Measurements from ENCODE around the gene CAPRIN1.
A peak's percentile ranks its signal among the peaks of the same experiment; 100 is the strongest.
"Not testable (repeated sequence)": the region's sequence is repeated elsewhere in the genome, so short reads cannot be mapped to it uniquely, and the experiment has no call there.

Gene CAPRIN1

DNA sequence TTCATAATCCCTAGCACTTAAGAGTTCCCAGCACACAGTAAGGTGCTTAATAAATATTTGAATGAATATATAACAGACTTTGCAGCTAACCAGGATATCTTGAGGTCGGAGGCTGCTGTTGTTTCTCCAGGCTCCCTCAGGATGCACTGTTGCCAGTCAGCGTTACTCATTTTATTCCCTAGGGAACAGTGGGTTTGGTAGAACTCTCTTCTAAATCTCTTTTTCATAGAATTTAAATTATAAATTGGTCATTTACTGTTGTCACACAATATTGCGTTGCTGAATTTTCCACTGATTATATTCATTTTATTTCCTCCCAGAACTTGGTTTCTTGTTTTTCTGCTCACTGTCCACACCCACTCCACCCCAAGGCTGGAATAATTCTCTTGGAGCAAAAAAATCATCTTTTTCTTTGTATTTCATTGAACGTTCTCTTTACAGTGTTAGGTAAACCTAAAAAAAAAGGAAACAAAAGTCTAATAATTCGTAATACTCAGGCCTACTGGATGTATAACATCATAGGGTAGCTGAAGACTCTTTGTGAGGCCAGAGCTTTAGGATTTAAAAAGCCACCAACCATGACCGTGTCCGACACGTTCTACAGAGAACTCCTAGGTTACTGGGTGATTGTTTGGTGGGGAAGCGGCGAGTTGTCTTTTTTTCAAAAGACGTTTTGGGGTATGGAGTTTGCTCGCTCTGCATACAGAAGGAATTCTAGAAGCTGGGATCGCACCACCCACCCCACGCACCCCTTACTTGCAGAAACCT, 766 bp upstream of the CAPRIN1 start:
- DNase-seq, result peak; percentile 48

DNA sequence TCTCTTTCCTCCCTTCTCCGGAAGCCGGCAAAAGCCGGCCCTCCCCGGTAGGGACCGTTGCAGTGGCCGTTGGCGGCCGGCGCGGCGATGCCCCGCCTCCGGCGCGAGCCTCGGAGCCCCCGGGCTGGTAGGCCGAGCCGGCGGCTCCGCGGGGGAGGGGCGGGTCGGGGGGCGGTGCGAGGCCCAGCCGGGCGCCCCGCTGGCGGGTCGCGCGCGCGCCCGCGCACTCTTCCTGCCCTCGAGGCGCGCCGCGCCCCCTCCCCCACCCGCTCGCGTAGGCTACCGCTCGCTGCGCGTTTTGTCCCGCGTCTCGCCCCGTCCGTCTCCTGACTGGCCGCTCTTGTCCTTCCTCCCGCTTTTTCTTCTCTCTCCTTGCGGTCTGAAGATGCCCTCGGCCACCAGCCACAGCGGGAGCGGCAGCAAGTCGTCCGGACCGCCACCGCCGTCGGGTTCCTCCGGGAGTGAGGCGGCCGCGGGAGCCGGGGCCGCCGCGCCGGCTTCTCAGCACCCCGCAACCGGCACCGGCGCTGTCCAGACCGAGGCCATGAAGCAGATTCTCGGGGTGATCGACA, 591 bp downstream of the CAPRIN1 start:
- DNase-seq, result peak; percentile 89

DNA sequence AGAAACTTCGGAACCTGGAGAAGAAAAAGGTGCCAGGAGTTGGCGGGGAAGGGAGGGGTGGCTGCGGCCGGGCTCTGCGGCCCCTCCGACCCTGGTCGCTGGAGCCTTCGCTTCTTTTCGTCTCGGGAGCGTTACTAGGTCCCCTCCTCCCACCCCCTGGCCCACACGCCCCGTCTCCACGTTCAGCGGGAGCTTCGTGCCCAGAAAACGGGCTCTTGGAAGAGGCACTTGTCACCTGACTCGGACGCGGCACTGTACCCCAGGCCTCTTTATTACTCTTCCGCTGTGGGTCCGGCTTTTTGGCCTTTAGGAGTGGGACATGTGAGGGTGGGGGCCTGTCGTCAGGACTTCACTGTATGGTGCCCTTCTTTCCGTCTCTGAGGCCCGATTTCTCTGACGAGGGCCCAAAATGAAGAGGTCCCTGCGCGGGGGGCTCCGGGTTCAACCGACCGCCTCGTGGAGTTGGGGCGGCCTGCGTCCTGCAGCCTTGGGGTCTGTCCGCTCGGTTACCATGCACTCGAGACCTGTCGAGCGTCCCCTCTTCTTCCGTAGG, 1.2 kb downstream of the CAPRIN1 start:
- DNase-seq, result no peak

DNA sequence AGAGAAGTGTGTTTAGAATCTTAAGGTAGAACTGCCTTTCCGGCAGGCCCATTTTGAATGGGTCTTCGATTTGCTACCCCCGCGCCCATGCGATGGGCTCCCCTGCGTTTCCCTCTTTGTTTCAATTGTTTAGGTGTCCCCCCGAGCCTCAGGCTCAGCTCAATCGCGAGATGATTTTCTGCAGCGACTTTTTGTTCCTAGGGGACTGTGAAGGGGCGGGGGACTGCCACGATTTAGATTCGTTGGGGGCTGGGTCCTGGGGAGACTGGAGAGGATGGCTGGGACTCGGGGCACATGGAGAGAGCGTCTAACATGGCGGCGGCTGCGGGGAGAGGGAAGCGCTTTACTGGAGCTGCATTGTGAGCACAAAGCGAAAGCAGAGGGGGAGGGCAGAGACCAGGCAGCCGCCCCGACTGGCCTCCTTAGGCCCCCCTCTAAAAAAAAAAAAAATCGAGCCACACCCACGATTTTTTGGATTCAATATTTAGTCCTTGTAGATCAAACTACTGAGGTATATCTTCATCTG, 1.7 kb downstream of the CAPRIN1 start:
- DNase-seq, result peak; percentile 75

DNA sequence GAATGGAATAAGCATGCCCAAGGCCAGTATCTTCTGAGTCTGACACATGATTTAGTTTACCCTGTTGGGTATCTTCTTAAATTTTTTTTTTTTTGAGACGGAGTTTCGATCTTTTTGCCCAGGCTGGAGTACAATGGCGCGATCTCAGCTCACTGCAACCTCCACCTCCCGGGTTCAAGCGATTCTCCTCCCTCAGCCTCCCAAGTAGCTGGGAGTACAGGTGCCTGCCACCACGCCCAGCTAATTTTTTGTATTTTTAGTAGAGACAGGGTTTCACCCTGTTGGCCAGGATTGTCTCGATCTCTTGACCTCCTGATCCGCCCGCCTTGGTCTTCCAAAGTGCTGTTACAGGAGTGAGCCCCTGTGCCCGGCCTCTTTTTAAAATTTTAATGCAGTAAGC, 2.8 kb downstream of the CAPRIN1 start:
- not testable (repeated sequence) for DNase-seq

DNA sequence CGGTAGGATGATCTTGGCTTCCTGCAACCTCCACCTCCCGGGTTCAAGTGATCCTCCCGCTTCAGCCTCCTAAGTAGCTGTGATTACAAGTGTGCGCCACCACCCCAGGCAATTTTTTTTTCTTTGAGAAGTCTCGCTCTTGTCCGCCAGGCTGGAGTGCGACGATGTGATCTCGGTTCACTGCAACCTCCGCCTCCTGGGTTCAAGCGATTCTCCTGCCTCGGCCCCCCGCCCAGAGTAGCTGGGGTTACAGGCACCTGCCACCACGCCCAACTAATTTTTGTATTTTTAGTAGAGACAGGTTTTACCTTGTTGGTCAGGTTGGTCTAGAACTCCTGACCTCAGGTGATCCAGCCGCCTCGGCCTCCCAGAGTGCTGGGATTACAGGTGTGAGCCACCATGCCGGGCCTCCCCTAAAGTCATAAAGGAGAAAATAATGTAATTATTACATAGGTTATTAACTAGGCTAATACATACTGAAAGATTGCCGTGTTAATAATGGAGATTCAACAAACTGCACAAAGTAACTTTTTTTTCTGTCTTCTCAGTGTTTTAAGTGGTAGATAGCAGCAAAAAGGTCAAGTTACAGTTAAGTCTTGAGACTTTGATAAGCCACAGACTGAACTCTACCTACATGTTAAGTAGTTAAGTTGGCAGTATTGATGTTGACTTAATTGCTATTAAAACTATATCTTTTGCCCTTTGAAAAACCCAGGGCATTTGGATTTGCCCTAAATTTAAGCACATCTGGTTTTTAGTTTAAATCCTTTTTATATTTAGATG, 3.9 kb downstream of the CAPRIN1 start:
- no peak for DNase-seq

DNA sequence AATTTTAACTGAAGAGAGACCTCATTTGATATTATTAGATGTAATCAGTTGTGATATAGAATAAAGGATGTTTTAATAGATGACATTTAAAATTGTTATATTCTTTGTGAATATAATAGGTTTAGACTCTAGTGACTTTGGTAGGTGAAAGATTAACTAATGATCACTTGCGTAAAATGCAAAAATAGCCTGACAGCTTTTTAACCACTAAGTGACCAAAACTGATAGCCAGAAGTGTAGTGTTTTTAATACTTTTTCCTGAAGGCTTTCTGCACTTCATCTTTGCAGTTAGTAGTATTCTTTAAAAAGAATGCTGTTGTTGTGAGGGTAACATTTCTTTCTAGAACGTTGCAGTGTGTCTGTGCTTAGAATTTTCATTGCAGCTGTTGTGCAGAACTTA, 5.1 kb downstream of the CAPRIN1 start:
- DNase-seq, result no peak

DNA sequence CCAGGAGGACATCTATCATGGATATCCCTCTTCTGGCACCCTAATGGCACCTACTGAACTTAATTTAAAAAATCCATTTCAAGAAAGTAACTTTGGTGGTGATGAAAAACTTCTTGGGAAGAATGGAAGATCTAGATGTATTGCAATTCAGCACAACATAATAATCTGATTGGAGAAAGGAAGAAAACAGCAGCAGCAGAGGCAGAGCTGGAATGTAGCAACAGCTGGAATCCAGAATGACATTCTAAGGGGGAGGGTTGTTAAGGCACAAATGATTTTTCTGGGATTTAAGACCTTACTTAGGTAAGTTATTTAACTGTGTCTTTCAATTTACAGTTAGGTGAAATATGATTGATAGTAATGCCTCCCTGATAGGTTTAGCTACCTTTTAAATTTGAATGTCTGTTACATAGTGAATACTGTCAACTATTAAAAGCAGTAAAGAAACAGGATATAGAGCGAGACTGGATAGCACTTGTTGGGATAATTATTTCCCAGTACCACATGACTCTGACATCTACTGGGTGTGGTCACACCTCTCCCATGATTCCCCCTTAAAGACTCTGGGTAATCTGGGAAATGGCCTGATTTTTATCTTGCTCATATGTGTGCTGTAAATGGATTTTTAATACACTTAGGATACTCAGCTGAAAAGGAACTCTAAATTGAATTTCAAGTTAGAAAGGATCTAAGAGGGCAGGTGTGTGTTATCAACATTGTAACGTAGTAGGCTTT, 11.7 kb downstream of the CAPRIN1 start:
- no peak for DNase-seq

DNA sequence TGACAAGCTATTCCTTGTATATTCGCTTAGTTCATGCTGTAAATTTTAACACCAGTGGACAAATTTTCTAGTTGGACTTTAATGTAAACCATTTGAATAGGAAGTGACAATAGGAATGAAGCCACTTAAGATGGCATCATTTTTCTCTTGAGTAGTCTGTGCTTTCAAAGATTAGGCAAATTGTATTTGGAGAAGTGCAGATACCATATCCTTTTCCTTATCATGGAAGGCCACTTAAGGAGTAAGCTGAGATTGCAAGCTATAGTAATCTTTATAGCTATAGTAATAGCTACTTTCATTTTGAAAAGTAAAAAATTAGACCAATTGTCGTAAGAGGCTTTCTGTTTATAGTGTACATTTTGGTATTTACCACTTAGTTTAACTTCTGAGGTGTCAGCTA, 12.8 kb downstream of the CAPRIN1 start:
- DNase-seq, result no peak

DNA sequence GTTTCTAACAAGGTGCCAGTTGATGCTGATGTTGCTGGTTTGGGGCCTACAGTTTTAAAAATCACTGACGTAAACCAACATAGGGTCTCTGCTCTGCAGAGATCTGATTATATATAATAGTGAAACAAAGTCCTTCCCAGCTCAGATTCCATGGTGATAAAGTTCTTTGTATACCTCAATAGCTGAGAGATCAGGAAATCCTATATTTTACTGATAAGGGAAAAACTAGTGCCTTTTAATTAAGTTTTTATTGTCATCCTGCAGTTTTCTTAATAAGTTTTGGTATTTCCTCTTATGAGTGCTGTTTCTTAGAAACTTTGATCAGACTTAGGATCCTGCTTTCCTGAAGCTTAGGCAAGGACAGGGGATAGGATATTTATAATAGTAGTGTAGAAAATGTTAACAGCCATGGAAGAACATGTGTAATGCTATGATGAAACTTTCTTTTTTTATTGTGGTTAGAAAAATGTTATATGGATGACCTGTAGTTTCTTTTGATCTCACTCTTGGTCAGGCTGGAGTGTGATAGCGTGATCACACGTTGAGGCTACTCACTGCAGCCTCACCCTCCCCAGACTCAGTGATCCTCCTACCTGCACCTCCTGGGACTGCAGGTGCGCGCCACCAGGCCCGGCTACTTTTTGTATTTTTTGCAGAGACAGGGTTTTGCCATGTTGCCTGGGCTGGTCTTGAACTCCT, 14.1 kb downstream of the CAPRIN1 start:
- no peak for DNase-seq

DNA sequence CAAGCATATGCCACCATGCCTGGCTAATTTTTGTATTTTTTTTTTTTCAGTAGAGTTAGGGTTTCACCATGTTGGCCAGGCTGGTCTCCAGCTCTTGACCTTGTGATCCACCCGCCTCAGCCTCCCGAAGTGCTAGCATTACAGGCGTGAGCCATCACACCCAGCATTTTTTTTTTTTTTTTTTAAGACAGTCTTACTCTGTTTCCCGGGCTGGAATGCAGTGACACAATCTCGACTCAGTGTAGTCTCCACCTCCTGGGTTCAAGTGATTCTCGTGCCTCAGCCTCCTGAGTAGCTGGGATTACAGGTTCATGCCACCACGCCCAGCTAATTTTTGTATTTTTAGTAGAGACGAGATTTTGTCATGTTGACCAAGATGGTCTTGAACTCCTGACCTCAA, 15.2 kb downstream of the CAPRIN1 start:
- not testable (repeated sequence) for DNase-seq

DNA sequence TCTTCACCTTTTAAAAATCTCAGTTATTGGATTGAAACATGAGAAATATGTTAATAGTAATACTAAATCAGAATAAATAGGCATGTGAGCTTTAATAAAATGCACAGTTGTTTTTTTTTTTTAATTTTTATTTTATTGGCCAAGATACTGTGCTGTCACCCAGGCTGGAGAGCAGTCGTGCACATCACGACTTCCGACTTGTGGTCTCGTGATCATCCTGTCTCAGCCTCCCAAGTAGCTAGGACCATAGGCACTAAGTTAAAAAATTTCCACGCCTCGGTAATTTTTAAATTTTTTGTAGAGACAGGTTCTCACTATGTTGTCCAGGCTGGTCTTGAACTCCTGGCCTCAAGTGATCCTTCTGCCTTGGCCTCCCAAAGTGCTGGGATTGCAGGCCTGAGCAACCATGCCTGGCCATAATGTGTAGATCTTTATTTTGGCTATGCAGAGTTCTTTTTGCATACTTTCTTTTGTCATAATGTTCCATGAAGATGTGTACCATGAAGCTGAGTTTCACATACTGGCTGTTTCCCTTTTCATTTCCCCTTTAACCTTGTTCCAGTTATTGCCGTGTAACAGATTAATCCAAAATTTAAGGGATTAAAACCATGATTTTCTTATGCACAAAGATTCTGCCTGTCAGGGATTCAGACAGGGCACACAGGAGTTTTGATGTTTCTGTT, 16.0 kb downstream of the CAPRIN1 start:
- DNase-seq, result no peak

DNA sequence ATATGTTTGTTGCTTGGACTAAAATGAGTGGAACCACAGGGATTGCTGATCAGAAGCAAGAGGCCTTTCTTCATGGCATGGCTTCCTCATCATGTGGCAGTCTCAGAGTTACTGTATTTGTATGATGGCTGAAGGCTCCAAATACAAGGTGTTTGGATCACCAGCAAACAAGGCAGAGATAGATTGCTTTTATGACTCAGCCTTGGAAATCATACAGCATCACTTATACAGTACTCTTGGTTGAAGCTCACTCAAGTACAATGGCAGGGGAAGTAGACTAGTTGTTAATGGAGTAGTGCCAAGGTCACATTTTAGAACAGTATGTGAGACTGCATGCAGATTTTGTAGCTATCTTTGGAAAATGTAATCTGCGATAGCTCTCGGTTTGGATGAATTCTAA, 16.6 kb downstream of the CAPRIN1 start:
- DNase-seq, result no peak

DNA sequence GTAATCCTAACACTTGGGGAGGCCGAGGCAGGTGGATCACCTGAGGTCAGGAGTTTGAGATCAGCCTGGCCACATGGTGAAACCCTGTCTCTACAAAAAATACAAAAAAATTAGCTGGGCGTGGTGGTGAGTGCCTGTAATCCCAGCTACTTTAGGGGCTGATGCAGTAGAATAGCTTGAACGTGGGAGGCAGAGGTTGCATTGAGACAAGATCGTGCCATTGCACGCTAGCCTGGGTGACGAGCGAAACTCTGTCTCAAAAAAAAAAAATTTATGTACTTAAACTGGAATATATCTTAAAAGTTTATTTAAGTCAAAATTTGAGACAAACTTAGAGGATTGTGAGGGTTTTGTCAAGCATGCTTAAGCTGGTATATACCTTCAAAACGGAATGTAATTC, 19.8 kb downstream of the CAPRIN1 start:
- not testable (repeated sequence) for DNase-seq

DNA sequence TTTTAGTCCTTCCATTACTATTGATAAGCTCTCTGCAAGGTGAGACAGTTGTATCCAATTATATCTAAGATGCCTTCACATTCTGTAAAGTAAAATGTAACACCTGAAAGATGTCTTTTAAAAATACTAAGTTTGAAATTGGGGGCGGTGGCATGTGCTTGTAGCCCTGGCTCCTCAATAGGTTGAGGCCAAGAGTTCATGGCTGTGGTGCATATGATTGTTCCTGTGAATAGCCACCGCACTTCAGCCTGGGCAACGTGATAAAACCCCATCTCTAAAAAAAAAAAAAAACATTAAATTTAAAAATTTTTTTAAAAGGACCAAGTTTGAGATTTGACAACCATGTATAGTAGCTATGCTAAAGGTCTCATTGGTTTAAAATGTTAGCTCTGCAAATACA, 20.5 kb downstream of the CAPRIN1 start:
- DNase-seq, result no peak

DNA sequence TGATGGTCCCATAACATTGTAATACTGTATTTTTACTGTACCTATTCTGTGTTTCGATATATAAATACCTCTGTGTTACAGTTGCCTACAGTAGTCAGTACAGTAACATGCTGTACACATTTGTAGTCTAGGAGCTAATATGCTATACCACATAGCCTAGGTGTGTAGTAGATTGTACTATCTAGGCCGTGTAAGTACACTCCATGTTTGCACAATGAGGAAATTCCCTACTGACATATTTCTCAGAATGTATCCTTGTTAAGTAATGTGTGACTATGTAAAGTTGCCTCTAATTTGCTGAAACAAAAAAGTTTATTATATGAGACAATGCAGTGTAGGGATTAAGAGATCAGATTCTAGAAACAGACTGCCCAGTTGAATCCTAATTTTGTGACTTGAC, 21.3 kb downstream of the CAPRIN1 start:
- no peak for DNase-seq

DNA sequence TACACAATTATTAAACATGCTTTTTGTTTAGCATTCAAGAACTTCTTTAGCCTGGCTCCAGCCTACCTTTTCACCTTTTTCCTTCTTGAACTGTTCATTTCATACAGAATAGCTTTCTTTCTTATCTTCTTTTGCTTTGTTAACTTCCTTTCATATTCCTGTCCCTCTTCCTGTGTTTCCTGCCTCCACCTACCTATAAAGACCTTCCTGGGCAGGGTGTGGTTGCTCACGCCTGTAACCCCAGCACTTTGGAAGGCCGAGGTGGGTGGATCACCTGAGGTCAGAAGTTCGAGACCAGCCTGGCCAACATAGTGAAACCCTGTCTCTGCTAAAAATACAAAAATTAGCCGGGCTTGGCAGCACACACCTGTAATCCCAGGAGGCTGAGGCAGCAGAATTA, 22.9 kb downstream of the CAPRIN1 start:
- DNase-seq, result no peak

DNA sequence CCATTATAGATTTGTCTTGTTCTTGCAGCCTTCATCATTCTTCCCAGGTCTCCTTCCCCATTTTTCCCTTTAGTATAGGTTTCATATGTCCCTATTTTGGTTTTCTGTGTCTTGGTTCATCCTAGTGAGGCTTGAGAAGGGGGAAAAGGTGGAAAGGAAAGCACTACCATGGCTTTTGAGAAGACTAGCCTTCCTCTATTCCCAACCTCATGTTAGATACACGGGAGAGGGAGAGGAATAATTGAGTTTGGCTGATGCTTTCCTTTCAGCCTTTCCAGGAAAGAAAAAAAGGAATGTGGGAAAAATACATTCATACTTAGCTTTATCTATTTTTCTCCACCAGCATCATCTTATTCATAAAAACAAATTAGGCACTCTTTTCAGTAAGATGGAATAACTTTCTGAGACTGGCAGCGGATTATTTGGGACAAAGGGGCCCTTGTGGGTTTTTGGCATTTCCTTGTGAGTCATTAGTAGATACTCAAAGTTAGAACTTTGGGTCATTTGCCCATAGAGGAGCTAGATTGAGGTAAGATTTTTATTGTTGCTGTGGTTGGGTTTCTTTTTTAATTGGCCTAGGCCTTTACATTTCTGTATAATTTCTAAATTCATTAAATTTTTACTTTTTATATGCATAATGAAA, 23.8 kb downstream of the CAPRIN1 start:
- DNase-seq, result no peak

DNA sequence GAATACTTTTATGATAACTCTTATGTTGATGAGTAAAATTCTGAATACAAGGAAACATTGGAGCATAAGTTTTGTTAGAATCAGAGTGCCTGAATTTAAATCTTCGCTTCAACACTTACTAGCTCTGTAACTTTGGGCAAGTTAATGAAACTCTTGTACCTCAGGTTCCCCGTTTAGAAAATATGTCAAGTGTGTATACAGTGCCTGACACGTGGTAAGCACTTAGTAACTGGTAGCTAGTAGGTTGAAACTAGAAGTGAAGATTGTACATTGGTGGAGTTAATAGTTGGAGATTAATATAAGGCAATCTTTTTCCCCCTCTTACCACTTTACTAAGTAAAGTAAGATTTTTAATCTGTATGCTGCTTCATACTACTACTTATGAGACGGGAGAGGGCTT, 29.1 kb downstream of the CAPRIN1 start:
- no peak for DNase-seq

DNA sequence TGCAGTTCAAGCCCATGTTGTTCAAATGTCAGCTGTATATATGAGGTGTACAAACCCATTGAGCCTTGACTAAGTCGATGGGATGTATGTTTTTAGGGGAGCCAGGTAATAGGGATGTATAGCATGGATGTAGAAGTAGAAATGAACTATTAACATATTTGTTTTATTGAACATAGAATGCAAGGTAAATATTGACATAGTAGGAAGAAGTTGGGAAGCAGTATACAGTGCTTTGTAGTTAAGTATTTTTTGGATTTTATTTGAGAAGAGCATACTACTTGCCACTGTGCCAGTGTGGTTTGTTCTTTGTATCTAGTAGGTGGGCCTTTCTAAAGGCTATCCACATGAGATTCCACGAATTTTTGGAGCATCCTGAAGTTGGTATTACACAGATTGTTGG, 33.1 kb downstream of the CAPRIN1 start:
- DNase-seq, result no peak

Data from right kidney (tissue), 1 donor.